ENCODE measurements around the gene NAMPT.

Gene NAMPT

GRCh38 chr7:106312906-106313305 lies 28.1 kb upstream of the NAMPT start:
- TF ChIP-seq CTCF (IDR thresholded peaks at IDR 0.05): no peak

GRCh38 chr7:106312099-106312871 lies 27.5 kb upstream of the NAMPT start:
- no peak for TF ChIP-seq CTCF (IDR thresholded peaks at IDR 0.05)

DNA sequence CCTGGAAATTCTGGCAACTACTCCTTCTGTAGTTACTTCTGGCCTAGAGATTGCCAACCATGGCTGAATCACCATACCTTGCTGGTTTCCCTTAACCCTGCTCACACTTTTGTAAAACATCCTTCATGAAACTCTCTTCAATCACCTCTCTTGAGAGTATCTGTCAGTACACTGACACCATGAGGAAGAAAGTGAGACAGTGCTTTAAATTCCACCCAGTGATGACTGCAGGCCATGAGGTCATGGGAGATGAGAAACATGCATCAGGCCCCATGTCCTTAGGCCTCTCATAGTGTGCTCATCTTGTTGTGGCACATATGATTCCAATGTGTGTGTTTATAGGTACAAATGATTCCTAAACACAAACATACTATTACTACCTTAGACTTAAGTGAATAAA lies 24.6 kb upstream of the NAMPT start:
- no peak for TF ChIP-seq CTCF (IDR thresholded peaks at IDR 0.05)

DNA sequence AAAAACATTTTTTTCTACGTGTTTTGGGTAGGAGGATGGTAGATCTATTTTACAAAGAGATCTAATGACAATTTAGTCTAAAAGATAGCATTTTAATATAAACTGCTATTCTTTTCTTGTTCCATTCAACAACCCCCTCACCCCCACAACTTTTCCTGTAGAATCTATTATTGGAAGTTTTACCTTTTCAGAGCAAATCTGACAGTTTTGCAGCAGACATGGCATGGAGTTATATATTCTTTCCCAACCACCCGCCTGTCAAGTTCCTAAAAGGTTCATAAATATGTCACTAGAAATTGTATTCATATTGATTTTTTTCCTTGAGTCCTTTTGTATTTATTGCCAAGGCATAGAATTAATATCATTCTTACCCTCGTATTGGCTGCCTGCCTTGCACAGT lies 21.5 kb upstream of the NAMPT start:
- no peak for TF ChIP-seq CTCF (IDR thresholded peaks at IDR 0.05)

DNA sequence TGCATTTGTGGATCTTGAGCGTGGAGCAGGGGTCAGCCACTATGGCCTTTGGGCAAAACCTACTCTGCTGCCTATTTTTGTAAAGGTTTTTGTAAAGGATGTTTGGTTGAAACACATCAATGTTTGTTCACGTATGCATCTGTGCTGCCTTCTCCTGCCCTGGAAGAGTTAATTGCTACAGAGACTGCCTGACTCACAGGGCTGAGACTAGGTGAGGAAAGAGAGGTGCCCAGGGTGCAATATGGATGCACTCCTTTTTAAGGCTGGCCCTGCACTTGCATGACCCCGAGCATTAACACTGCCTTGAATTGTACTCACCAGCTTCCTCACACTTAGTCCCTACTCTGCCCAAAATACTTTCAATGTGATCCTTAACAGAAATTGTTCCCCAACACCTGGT lies 20.9 kb upstream of the NAMPT start:
- no peak for TF ChIP-seq CTCF (IDR thresholded peaks at IDR 0.05)

DNA sequence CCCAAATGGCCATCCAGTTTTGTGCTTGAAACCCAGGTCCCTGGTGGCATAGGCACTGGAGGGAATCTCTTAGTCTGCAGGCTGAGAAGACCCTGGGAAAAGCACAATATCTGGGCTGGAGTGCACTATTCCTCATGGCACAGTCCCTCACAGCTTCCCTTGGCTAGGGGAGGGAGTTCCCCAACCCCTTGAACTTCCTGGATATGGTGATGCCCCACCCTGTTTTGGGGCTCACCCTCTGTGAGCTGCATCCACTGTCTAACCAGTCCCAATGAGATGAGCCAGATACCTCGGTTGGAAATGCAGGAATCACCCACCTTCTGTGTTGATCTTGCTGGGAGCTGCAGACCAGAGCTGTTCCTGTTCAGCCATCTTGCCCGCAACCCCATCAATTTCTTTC lies 19.8 kb upstream of the NAMPT start:
- no peak for TF ChIP-seq CTCF (IDR thresholded peaks at IDR 0.05)

DNA sequence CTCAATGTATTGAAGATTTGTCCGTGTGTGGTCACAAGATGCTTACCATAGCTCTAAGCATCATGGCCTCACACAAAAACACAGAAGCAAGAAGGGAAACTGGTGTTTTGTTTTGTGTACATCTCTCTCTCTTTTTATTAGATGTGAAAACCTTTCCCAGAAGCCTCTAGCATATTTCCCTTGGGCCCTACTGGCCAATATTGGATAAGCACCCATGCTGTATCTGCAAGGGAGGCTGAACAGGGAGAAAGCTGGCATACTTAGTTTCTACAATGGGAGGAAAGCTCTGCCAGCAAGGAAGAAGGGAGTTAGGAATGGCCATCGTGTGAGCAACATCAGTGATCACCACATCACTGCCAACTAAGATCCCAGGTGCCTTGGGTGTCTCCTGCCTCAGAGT lies 9.6 kb upstream of the NAMPT start:
- TF ChIP-seq CTCF (IDR thresholded peaks at IDR 0.05): no peak

- TF ChIP-seq CTCF (IDR thresholded peaks at IDR 0.05): no peak
Measured at GRCh38 chr7:106291247-106291646, 6.5 kb upstream of the NAMPT start.
